Stimulated activated CD8-positive, alpha-beta memory T cell treated with anti-CD3 and anti-CD28 coated beads, Interleukin-2, amount 100 ng/mL, for 1 hour (primary cell): ENCODE data around the gene CST5.
"Not testable (repeated sequence)": the region's sequence is repeated elsewhere in the genome, so short reads cannot be mapped to it uniquely, and the experiment has no call there.

Experiments used
- DNase-seq, 2 donors: peaks; one replicate each; pipeline ENCODE4 v3.0.0-alpha.2; 2020; ENCODE audit warnings: low read depth in 2 of 2

CST5 gene

DNA sequence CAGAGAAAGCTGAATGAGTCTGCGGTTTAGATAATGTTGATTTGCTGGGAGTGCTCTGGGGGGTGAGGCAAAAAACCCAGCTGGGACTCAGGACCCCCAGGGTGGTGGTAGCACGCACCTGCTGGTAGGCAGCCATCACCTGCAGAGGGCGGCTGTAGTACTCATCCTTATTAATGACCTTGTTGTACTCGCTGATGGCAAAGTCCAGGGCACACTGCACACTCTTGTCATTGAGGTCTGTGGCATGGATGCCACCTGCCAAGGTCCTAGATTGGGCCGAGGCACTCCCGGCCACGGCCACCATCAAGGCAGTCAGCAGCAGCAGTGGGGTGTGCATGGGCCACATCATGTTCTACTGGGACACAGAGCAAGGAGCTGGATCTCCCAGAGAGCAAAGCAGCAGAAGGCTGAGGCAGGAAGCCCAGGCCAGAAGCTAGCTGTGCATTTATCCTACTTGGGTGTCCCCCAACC, at the start of gene CST5:
TSS of gene CST5 (minus strand) at position 421 of the 471 bp plus-strand sequence. CDS start at position 349, 72 bp downstream.
- DNase-seq = no peak

DNA sequence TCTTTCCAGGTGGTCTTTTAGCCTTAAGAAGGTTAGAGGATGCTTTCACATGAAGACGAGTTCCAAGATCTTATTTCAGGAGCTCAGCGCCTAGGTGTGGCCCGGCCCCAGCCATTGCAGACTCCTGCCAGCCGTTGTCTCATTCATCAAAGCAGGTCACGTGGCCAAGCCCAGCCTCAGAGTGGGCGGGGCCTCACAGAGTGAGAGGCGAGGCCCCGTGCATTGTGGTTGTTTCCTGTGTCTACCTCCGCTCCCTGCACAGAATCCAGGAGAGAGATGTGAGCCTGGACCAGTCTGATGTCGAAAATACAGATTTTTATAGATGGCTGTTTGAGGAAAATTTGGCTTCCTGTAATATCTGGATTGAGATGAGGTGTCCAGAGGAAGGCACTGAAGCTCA, 49.2 kb upstream of the CST5 start:
- DNase-seq = no peak

- DNase-seq = no peak
Observed at GRCh38 chr20:23928353-23928752, 48.8 kb upstream of the CST5 start.

- DNase-seq = no peak
Observed at GRCh38 chr20:23926944-23927872, 47.7 kb upstream of the CST5 start.

- no peak for DNase-seq
Observed at GRCh38 chr20:23926526-23926880, 47.0 kb upstream of the CST5 start.

DNA sequence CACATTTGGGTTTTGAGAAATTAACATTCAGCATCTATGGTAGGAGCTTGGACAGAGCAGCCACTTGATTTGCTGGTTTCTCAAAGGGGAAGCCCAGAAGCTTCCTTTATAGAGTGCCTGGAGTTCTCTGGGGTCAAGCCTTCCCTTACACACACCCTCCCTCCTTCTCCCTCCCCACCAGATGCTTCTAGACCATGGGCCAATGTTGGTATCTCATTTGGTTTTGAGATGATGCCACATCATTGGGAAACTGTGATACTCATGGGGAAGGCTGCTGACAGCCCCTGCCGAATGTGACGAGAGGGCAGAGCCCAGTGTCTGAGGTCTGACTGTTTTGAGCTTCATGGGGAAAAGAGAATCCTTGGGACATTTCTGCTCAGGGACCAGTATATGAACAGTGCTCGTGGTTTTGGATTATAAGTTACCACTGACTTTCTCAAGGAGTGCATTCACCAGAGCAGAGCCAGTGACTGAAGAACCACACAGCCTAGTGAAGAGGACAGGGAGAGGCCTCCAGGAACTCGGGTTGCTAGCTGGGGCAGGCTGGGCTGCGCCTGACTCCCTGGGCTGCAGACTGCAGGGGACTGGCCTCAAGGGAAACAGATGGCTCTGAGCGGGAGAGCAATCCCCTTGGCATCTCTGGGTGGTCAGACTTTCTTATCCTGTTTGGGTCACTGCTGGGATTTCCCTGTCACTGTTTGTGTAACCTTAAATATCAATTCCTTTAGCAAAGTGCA, 46.4 kb upstream of the CST5 start:
- DNase-seq = no peak

GRCh38 chr20:23924751-23925150, 45.2 kb upstream of the CST5 start:
- DNase-seq = no peak

DNA sequence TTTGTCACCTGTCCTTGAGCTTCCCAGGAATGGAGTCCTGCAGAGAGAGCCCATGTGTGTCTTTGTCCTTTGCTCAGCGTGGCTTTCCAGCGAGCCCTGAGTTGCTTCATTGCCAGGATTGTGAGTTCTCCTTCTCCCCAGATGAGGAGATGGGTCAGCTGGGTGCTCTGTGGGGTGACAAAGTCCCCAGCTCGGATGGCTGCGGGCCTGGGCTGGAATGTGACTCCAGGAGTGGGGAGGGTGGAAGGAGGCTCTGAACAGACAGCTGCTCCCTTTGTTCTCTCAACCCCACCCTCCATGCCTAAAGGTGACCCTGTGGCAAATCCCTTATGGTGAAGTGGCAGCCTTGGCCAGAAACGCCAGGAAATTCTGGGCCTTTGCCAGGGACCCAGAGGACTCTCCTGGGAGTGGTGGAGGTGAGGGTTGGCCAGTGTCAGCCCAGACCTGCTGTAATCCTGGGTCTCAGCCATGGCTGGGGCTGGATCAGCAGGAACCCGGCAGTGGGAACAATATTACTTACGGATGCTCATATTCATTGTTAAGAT, 44.4 kb upstream of the CST5 start:
- DNase-seq = no peak

GRCh38 chr20:23923311-23923710, 43.8 kb upstream of the CST5 start:
- no peak for DNase-seq

GRCh38 chr20:23920408-23921325, 41.1 kb upstream of the CST5 start:
- no peak for DNase-seq

DNA sequence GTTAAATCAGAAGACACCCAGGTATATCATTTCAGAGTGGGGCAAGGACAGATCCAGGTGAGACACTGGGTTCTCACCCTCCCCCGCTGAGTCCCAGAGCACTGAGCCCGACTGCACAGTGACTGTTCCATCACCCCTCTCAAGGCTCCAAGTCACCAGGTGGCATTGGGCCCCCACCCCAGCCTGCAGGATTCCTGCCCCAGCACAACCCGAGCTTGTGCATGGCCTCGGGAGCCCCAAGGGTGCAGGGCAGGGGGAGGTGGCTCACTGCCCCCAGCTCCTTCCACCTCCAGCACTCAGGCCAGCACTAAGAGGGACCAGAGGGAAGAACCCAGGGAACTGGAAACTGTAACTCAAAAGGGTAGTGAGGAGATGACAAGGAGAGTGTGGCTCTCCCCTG, 39.3 kb upstream of the CST5 start:
- DNase-seq = no peak

DNA sequence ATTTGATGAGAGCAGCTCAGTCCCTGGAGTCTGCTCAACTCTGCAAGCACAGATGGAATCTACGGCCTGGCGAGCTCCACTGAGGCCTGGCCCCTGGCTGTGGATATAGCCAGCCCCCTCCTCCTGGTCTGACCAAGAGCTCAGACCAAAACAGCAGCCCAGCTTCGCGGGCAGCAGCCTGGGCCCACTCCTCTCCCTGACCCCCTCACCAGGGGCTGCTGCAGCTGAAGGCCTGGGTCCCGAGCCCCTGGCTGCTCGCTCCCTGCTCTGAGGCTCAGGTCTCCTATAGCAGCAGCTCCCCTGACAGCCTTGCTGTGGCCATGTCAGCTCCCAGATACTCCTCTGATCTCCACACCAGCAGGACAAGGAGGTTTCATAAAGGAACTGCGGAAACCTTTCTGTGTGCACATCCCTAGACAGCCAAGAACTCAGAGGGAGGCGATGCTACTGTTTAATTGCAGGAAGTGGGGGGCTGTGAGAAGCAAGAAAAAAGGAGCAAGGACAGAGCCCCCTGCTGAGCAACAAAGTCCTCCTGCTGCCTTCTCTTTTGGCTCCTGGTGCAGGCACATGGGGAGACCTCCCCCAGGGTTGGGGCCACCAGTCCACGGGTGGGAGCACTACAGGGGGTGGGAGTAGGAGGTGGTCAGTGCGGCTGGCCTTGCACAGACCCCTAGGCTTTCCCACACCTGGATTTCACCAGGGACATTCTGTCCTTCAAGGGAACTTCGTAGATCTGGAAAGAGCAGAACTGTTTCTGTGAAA, 38.7 kb upstream of the CST5 start:
- DNase-seq = no peak

DNA sequence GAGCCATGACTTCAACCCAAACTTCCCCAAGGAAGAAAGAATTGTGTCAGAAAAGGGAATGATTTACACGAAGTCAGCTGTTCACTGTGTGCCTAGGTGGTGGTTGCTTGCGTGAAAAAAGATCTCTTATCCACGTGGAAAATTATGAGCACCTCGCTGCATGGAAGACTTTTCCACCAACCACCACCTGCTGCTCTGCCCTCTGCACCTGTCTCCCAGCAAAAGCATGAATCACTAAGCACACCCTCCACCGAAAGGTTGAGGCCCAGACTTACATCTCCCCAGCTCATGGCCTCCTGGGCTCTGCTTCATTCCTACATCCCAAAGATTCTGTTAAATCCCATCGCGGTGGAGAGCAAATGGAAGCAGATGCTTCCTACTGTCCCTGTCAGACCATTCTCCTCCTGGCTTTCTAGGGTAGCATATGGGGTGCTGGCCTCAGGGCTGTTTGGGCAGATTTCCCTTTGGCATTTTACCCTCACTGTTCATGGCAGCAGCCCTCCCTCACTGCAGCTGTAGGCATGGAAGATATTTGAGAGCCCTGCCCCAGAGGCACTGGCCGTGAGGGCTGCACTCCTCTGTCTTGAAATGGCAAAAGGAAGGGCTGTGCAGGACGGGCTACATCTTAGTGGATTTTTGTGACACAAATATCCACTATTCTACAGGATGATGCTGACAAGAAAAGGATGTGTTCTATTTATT, 37.6 kb upstream of the CST5 start:
- DNase-seq = no peak

- DNase-seq = no peak
Observed at GRCh38 chr20:23915844-23916243, 36.3 kb upstream of the CST5 start.

GRCh38 chr20:23914469-23914868, 34.9 kb upstream of the CST5 start:
- not testable (repeated sequence) for DNase-seq

DNA sequence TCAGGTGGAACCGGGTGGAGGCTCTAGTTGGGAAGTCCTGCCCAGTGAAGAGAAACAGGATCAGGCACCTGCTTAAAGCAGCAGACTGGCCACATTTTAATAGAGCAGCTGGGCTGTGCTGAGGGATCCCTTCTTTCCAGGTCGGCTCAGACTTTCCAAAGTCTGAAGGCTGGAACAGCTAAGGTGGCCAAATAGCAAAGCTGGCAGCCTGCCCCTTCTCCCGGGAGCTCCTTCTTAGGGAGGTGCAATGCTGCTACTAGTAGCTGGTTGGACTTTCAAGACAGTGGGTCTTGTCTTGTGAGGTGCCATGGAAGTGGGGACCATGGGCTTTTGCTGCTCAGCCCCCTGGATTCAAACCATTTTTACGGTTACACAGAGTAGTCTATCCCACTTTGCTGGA, 30.7 kb upstream of the CST5 start:
- DNase-seq = no peak

- DNase-seq = no peak
Observed at GRCh38 chr20:23909390-23909789, 29.8 kb upstream of the CST5 start.

GRCh38 chr20:23907579-23907978, 28.0 kb upstream of the CST5 start:
- DNase-seq = no peak

DNA sequence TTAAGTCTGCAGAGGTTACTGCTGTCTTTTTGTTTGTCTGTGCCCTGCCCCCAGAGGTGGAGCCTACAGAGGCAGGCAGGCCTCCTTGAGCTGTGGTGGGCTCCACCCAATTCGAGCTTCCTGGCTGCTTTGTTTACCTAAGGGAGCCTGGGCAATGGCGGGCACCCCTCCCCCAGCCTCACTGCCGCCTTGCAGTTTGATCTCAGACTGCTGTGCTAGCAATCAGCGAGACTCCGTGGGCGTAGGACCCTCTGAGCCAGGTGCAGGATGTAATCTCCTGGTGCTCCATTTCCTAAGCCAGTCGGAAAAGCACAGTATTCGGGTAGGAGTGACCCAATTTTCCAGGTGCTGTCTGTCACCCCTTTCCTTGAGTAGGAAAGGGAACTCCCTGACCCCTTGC, 22.8 kb upstream of the CST5 start:
- not testable (repeated sequence) for DNase-seq

DNA sequence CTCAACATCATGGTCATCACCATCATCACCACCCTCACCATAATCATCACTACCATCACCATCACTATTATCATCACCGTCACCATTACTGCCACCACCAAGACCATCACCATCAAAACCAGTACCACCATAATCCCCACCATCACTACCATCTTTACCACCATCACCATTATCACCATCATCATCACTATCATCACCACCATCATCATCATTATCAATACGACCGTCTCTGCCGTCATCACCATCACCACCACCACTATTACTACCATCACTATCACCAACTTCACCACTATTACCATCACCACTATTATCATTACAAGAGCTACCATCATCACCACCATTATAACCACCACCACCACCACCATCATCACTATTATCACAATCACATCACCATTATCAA, 11.3 kb upstream of the CST5 start:
- not testable (repeated sequence) for DNase-seq
